ENCODE results near the gene BCR. TPM values are rescaled to one million over a fixed set of nuclear protein-coding genes. Genes with fewer than 3 reads are reported as not detected.

BCR gene
- total RNA-seq, 1 experiment from 2014 or later, result 77.0 TPM

DNA sequence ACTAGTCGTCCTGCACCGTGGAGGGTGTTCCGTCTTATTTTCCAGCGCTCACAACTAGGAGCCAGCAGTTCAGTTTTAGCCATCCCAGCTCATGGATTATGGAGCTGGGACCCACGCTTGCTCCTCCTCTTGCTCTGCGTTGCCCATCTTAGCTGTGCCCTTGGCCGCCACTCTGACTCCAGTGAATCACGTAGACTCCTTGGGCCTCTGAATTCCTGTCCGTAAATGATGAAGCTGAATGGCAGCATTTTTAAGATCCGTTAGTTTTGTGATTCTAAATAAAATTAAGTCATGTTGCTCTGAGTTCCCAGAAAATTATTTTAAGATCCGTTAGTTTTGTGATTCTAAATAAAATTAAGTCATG is 23.8 kb downstream of the BCR start:
- H3K79me2 ChIP-seq (ENCODE audit: insufficient read depth, low read length), result peaks cover 34% of the 10 kb centered on the region; the same call in 1 of the 2 replicates
- no peak overlapping the region for H4K5ac ChIP-seq (ENCODE audit: insufficient read length, low read depth, low read length)
- no peaks in the 10 kb centered on the region for H4K20me1 ChIP-seq (ENCODE audit: control insufficient read depth, insufficient read depth, insufficient read length)
- H3K18ac ChIP-seq (ENCODE audit: insufficient read length, low read depth, low read length), result no peak overlapping the region
- TF ChIP-seq, protein P1, sequence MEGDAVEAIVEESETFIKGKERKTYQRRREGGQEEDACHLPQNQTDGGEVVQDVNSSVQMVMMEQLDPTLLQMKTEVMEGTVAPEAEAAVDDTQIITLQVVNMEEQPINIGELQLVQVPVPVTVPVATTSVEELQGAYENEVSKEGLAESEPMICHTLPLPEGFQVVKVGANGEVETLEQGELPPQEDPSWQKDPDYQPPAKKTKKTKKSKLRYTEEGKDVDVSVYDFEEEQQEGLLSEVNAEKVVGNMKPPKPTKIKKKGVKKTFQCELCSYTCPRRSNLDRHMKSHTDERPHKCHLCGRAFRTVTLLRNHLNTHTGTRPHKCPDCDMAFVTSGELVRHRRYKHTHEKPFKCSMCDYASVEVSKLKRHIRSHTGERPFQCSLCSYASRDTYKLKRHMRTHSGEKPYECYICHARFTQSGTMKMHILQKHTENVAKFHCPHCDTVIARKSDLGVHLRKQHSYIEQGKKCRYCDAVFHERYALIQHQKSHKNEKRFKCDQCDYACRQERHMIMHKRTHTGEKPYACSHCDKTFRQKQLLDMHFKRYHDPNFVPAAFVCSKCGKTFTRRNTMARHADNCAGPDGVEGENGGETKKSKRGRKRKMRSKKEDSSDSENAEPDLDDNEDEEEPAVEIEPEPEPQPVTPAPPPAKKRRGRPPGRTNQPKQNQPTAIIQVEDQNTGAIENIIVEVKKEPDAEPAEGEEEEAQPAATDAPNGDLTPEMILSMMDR (conservative IDR thresholded peaks at IDR 0.05), result no peak
- H3K4me3 Mint-ChIP-seq, result no peak overlapping the region
- H4K8ac ChIP-seq (replicated peaks; ENCODE audit: insufficient read length, low read depth, low read length), result no peak overlapping the region
- no peak overlapping the region for H3T11ph ChIP-seq (ENCODE audit: low read length)
- DNase-seq, result no peak
- no peak overlapping the region for H2BK120ac ChIP-seq (ENCODE audit: low read depth, low read length, poor library complexity, severe bottlenecking)
- H3K56ac ChIP-seq (ENCODE audit: insufficient read length, low read depth, low read length), result no peak overlapping the region
- H3K4me1 Mint-ChIP-seq, result peaks cover 37 to 46% of the 10 kb centered on the region in 2 experiments
- peaks cover 5% of the 10 kb centered on the region; the same call in 1 of the 2 replicates for H3K4me1 ChIP-seq (ENCODE audit: insufficient read depth, low read length)
- no peak overlapping the region for H2AK5ac ChIP-seq (ENCODE audit: insufficient read length, low read length)
- H2BK5ac ChIP-seq (ENCODE audit: insufficient read length, low read length), result no peak overlapping the region
- H3K36me3 Mint-ChIP-seq (ENCODE audit: insufficient read depth in 1 of 3, low read depth in 3 of 3), result peaks cover 25 to 40% (median 34%) of the 10 kb centered on the region in 3 experiments
- H3K79me1 ChIP-seq (ENCODE audit: insufficient read depth, low read depth, low read length, poor library complexity, severe bottlenecking), result peaks cover 3% of the 10 kb centered on the region
- H3K9me3 ChIP-seq (ENCODE audit: control insufficient read depth, low read depth, low read length), result no peaks in the 10 kb centered on the region
- no peaks in the 10 kb centered on the region for H3K27me3 Mint-ChIP-seq (ENCODE audit: low read depth)
- H3K9ac ChIP-seq (ENCODE audit: extremely low read depth, insufficient read length, low read length), result no peak overlapping the region
- H4K91ac ChIP-seq (ENCODE audit: insufficient read length, low read depth, low read length), result no peak overlapping the region
- no peaks in the 10 kb centered on the region for H3K23me2 ChIP-seq (ENCODE audit: insufficient read length, low read depth, low read length, poor library complexity, severe bottlenecking)
- no peak overlapping the region for H3K4ac ChIP-seq (ENCODE audit: low read depth, low read length)
- H2AFZ ChIP-seq (ENCODE audit: low read length), result no peak overlapping the region
- no peak overlapping the region for H3K4me2 ChIP-seq (ENCODE audit: insufficient read depth, insufficient read length, low read length)
- H3K27ac ChIP-seq (ENCODE audit: insufficient read length, low read depth, low read length), result no peak overlapping the region
- H3K27me3 ChIP-seq (ENCODE audit: insufficient read depth, low read length), result no peaks in the 10 kb centered on the region
- H2BK20ac ChIP-seq (ENCODE audit: low read depth, low read length, poor library complexity, severe bottlenecking), result no peak overlapping the region
- H2BK12ac ChIP-seq (ENCODE audit: insufficient read length, low read depth, low read length), result no peak overlapping the region
- H2BK15ac ChIP-seq (ENCODE audit: low read depth, low read length), result no peak overlapping the region
- peak overlapping the region; percentile 29 to 88 (median 86); a peak in 3 of 7 replicates for H3K27ac Mint-ChIP-seq
- no peaks in the 10 kb centered on the region for H3K9me3 Mint-ChIP-seq
- H3K14ac ChIP-seq (ENCODE audit: insufficient read depth, low read length), result no peak overlapping the region
- H3K23ac ChIP-seq (ENCODE audit: insufficient read length, low read depth, low read length), result no peak overlapping the region
- WGBS (ENCODE audit: extremely low coverage, insufficient read length, low lambda C conversion rate), result no CpG with 5 or more reads among the region's 11 CpGs
